ENCODE measurements around the gene SMC6.

Gene SMC6

DNA sequence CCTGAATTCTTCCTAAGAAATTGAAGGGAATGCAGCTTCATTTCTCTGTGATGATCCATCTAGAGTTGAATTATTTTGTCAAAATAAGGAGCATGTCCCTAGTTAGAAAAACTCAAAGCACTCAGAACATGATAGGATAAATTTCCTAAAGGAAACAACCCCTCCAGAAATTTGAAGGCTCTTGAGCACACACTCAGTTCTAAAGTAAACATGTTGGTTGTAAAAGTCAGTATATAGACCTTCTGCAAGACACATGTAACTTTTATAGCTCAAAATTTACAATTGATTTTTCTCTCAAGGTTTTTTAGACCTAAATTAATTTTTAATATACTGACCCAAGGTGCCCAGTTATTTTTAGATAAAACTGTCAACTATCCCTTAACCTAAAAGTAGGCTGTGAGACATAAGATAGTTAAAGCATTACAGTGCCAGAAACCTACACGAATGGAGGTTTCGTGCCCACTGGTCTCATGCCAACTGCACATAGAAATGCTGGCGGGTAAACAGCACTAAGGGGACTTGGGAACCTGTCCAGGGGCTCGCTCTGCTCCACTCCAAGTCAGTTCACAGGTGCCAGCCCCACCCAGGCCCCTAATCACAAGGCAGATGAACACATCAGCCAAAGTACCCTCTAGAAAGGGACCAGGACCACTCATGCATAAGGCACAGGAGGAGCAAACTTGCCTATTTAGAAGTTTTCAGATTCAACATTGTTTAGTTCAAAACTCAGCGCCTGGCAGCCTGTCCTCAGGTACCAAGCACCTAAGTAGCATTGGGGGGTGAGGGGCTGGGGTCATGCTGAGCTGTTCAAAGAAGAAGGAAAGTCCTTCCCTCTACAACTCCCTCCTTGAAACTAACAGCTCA lies 106.5 kb downstream of the SMC6 start:
- DNase-seq (ENCODE audit: low spot score) = no peak

DNA sequence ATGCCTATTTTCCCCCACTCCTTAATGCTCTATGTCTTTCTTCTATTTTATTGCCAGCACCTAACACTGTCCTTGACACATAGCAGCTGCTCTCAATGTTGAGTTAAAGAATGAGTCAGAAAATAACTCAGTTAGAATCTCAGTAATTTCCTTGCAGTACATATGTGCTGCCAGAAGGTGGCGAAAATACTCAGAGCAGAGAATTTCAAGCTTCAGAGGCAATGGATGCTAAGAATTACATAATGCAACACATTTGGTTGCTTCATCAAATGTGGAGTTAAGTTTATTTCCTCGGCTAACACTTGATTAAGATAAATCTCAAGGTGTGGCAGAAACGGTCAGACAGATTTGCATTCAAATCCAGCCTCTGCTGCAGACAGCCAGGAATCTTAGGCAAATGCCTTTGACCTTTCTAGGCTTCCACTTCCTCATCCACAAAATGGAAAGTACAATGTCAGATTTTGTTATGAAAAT lies 107.5 kb downstream of the SMC6 start:
- DNase-seq (ENCODE audit: low spot score) = peak; percentile 70

DNA sequence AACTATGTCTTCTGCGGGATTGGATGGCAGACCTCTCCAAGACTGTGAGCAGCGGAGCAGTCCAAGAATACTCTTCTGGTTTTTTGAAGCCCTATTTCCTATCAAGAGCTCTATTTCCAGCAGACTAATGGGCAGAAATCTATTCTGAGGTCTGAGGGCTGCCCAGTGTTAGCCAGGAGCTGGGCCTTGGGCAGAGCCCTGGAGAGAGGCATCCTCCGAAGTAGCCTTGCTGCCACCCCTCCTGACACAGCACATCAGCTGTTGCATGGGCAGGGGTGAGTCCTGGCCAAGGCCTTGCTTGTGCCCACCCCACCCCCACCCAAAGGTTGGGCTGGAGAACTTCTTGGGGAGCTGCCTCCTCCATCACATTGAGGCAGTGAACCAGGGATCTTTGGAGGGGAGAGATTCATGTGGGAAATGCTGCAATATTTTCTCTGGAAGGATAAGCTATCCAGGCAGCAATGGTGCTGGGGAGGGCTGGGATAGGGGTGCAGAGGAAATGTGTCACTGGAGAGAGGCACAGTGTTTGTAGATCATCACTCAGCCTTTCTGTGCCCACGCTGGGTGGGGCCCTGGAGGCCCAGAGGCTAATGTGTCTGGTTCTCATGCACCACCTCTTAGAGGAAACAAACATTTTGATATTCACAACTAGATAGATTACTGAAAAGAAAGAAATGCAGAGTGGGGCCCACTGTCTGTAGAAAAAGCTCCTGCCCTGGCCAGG lies 108.5 kb downstream of the SMC6 start:
- DNase-seq (ENCODE audit: low spot score) = peak; percentile 14

DNA sequence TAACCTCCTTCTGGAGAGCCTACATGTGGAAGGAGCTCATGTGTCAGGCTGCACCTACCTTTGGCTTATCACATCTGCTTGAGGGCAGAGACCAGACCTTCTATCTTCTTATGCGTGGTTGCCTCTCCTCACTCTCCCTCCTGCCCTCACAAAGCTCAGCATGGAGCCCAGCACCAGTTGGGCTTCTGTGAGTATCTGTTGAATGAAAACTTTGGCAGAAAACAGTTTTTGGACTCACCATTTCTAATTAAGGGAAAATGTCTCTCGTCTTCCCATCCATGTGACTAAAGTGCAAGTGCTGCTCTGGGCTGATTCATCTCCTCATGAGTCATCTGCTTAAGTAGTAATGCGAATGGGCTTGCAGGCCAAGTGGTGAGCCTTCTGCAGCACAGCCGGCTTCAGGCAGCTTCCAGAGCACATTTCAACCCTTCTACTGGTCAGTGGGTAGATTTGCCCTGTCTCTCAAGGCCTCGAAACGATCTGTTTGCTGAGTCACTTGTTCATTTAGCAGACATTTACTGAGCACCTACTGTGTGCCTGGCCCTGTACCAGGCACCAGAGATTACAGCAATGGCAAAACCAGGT lies 110.5 kb downstream of the SMC6 start:
- DNase-seq (ENCODE audit: low spot score) = peak; percentile 63

DNA sequence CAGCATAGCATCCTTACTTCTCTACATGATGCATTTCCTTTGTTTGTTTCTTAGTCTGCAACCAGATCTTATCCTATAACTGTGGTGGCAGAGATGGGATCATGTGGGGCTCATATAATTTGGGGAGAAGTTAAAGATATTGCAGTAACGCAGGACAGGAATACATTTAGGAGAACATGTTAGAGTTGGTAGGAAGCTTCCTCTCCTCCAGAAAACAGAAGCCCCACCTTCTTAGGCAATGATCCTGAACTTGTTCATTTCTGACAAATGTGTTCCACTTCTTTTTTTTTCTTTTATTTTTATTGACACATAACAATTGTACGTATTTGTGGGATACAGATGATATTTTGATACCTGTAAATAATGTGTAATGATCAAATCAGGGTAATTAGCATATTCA lies 113.2 kb downstream of the SMC6 start:
- no peak for DNase-seq (ENCODE audit: low spot score)

DNA sequence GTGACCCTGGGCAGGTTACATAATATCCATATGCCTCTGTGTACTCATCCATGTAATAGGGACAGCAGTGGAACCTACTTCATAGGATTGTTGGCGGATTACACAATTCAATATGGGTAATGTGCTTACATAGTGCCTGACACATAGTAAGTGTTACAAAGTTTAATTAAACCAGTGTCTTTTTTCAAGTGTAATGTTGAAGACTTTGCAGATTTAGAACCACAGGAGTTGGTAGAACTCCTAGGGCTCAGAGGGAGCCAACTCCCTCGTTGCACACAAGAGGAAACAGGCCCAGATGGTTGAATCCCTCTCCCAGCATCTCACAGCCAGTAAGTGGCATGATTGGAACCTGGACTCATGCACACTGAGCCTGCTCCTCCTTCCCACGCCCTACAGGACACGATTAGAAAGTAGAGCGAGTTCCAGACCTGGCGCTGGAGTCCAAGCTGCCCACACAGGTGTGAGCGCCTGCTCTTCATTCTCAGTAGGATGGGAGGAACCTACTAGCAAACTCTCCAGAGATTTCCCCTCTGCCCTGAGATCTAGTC lies 115.3 kb downstream of the SMC6 start:
- no peak for DNase-seq (ENCODE audit: low spot score)

DNA sequence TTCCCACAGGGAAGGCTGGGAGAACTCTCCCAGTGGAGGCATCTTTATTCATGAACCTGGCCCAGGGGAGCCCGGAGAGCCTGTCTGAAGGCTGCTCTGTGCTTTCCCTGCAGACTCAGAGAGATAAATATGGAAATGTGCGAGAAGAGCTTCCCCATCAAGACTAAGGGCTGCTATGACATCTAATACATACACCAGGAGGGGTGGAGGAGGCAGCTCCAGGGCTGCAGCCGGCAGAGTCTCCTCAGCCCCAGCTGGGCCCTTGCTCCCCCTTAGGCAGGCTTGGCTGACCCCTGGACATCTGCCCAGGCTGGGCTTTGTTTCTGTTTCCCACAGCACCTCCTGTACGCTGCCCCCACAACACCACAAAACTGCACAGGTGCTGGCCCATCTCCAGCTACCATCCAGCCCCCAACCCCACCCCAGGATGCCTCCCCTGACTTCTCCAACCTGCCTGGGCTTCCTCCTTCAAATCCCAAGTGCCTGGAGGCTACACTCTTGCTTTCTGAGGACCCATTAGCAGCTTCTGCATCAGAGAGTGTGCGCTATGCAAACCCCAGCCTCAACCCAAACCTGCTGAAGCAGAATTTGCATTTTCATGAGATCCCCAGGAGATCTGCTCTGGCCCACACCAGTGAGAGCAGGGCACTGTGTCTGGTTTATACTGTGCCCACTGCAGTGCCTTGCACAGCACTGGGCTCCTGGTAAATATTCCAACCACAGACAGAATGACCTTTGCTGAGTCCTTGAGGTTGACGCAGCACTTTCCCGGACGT lies 116.3 kb downstream of the SMC6 start:
- DNase-seq (ENCODE audit: low spot score) = no peak

DNA sequence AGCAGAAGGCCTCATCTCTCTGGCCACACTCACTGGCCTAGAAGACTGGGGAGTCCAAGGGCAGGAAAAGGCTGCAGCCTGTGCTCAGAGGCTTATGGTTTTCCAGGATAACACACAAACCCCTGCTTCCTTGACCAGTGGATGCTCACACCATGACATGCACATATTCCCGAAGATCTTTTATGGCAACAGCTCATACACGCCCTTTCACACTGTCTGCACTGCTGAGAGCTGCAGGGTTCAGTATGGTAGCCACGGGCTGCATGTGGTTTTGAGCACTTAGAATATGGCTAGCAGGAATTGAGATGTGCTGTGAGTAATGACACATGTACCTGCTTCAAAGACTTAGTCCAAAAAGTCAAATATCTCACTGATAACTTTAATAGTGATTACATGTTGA lies 117.4 kb downstream of the SMC6 start:
- DNase-seq (ENCODE audit: low spot score) = no peak

DNA sequence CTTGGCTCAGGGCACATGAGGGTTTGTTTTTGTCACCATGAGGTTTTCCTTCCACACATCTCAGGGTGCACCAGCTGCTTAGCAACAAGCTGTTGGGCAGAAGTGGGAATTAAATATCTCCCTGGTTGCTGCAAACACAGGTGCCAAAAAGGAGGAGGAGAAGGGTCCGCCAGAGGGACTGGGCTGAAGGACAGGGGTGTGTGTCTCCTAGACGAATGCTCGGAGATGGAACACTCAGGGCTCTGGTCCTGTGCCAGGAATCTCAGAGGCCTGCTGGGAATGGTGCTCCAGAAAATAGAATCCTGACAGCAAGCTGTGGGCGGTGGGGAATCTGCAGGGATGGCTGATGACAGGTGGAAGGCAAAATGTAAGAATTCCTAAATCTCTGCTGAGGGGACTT lies 118.6 kb downstream of the SMC6 start:
- DNase-seq (ENCODE audit: low spot score) = no peak

DNA sequence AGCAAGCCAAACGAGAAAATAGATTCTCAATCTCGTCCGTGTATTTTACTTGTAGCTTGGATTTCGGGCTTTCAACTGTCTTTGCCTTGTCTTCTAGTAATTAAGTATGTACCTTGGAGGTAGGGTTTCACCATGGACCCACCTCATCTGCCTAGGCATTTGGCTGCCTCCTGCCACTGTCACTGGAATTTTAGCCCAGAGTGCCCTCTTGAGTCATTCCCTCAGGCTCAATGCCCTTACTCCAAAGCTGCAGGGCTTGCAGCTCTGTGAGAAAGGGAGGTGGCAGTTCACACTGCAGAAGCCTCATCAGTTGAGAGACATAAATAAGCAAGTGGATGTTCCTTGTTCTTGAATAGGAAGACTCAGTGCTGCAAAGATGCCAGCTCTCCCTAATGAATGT lies 123.5 kb downstream of the SMC6 start:
- no peak for DNase-seq (ENCODE audit: low spot score)

DNA sequence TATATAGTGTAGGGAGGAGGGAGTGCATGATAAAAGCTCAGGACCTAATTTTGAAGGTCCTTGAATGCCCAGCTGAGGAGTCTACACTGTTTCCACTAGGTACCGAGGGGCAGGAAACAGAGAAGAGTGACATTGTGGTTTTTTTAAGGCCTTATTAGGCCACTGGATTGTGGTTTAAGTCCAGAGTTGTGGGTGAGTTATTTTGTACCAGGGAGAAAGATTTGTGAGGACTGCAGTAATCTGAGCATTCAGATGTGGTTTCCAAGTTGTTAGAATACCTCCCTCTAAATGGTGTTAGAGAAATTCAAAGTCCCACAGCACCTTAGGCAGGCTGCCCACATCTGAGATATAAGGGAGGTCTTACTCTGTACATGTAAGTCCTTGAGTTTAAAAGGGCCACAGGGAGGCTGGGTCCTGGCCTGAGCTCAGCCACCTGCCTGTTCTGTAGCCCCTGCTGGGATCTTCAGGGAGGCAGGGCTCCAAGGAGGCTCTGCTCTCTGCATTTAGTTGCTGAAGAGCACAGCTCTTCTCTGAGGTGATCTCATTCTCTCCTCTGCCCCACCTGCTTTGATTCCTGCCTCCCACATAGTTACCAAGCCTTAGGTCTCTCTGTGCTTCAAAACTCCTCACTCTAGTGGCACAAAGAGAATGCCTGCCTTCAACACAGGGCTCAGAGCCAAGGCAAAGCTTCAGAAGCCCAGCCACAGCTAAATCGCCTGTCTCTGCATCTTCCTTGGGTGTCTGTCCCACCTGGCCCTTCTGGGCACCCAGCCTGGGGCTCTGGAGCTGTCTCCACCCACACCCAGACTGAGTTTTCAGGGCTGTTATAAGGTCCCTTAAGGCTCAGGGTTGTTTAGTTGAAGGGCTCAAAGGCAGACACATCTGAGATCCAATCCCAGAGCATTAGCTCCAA lies 125.0 kb downstream of the SMC6 start:
- peak; percentile 75 for DNase-seq (ENCODE audit: low spot score)

DNA sequence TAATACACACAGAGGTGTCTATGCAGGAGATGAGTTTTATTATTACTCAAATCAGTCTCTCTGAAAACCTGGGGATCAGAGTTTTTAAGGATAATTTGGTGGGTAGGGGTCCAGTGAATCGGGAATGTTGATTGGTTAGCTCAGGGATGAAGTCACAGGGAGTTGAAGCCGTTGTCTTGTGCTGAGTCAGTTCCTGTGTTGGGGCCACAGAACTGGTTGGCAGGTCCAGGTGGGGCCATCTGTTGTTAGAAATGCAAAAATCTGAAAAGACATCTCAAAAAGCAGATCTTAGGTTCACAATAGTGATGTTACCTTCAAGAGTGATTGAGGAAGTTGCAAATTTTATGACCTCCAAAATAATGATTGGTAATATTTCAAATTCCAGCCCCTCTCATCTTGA lies 126.2 kb downstream of the SMC6 start:
- DNase-seq (ENCODE audit: low spot score) = no peak

DNA sequence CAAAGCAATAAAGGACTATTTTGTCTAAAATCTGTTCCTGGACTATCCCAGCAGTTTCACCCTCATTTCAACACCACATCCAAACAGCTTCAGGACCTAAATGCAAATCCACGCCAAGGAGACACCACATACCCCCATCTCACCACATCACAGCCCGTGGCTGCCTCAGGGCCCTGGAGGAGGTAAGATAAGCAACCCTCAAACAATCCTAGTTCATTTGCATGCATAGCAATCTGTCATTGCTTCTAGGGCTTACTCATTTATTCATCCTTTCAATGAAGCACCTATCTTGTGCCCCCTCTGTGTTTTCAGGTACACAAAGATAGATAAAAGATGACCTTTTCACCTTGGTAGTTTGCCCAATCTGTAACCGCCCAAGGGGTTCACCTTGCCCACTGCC lies 126.6 kb downstream of the SMC6 start:
- no peak for DNase-seq (ENCODE audit: low spot score)

DNA sequence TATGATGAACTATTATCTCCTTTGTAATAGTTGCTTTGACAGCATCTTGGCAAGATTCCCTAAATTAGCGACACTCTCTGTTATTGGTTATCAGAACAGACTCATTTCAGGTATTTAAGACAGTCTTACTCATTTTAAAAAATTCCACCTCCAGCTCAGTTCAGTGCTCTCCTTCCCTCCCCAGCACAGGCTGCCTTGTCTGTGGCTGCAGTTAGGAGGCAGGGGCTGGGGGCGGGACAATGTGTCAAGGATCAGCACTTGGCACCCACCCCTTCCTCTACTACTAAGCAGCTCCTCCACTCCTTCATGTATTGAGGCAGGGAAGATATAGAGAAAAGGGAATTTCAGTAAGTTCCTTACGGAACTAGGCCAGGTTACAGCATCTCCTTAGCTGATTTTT lies 128.2 kb downstream of the SMC6 start:
- no peak for DNase-seq (ENCODE audit: low spot score)

DNA sequence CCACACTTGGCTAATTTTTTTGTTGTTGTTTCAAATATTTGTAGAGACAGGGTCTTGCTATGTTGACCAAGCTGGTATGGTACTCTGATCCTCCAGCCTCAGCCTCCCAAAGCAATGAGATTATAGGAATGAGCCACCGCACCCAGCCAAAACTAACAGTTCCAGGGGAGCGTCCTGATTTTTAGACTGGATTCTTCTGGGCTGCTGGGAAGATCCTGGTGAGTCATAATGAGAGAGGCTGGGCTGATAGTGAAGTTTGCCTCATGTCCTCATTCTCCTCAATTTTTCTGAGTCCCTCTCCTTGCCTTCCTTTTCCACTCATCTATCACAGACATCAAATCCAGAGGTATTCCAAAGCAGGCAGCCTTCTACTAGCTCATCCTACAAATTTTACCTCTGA lies 131.8 kb downstream of the SMC6 start:
- DNase-seq (ENCODE audit: low spot score) = no peak

DNA sequence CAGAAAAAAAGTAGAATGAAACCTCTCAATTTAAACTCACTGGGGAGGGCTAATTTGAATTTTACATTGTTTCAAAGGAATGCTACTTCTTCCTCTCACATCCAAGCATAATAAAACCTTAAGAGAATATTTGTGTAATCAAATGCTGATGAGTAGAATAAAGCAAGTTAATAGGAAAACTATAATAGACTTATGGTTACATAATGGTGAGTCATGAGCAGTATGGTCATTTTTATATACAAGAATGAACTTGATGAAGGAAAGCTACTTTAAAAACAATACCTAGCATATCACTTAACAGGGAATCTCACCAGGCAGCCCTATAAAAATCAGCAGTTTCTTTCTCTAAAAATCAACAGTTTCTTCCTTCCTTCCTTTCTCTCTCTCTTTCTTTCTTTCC lies 132.8 kb downstream of the SMC6 start:
- no peak for DNase-seq (ENCODE audit: low spot score)

DNA sequence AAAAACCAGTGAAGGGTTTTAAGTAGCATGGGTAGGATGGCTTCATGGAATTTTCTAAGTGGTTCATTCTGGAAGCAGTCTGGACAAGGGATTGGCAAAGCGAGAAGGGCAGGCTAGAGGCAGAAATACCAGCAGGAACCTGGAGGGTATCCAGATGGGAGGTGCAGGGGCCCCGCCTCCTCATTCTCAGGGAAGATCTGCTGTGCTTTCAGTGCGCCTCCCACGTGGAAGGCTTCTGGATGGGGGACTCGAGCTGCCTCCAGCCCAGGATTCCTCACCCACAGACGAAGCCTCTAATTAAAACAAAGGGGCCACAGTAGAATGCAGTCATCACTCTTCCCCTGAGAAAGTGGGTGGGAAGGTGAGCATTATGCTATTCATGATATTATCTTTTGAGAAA lies 133.3 kb downstream of the SMC6 start:
- DNase-seq (ENCODE audit: low spot score) = no peak

DNA sequence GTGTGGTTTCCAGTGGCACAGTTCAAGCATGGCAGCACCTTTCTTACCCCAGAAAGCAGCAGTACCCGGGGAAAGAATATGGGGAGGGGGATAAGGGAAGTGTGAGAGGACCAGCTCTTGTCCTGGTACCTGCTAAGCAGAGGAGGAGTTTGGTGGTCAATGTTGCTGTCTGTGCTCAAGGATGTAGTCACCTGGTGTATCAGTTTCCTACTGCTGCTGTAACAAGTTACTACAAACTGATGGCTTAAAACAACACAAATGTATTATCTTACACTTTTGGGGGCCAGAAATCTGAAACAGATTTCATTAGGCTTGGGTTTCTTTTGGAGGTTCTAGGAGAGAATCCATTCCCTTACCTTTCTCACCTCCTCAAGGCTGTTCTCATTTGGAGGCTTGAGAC lies 135.7 kb downstream of the SMC6 start:
- no peak for DNase-seq (ENCODE audit: low spot score)

DNA sequence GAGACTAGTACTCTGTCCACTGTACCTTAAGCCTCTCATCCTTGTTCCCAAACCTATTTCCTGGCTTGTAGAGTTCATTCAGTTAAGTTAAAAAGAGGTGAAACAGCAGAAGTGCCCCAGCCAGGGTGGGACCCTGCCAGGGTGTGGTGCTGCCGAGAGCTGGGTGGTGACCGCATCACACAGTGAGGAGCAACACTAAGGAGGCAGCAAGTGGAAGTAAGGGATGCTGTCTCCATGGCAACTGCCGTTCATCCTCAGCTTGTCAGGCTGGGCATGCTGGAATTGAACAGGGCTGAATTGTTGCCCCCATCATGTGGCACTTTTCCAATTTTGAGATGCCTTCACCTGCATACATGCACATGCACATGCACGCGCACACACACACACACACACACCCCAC lies 136.1 kb downstream of the SMC6 start:
- no peak for DNase-seq (ENCODE audit: low spot score)

DNA sequence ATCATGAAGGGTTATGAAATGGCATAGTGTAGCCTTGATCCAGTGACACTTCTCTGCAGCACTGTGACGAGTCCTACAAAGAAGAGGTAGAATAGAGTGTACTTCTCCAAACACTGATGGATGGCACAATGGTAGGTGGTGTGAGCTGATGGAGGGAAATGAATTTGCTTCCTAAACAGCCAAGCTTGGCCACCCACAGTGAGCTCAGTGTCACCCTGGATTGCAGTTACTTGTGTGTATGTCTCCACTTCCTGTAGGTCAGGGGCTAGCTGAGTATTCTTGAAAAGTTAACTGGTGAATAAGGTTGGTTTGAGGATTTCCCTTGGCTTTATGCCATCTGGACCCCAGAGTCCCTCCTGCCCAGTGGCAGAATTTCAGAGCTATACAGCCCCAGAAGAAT lies 137.2 kb downstream of the SMC6 start:
- no peak for DNase-seq (ENCODE audit: low spot score)
